H9 (cell line): ENCODE data around the gene PI3. TPM values are rescaled to one million over a fixed set of nuclear protein-coding genes. Genes with fewer than 3 reads are reported as not detected.

ENCODE experiments used
- DNase-seq: peaks from one replicate; pipeline ENCODE4 v3.0.0-alpha.2; 2017
- H2AFZ ChIP-seq: one replicate; pipeline ENCODE4 v1.6.1; 2013; ENCODE audit warnings: mild to moderate bottlenecking, low read length, control low read depth, moderate library complexity
- H2AK5ac ChIP-seq: 2 replicates; pipeline ENCODE4 v1.6.1; 2013; ENCODE audit warnings: low read length, control low read depth, mixed read lengths; ENCODE audit not compliant: insufficient read length
- H2BK120ac ChIP-seq: one replicate; pipeline ENCODE4 v1.6.1; 2013; ENCODE audit warnings: low read depth, mild to moderate bottlenecking, low read length, control low read depth, inconsistent platforms; ENCODE audit not compliant: poor library complexity, severe bottlenecking
- H2BK12ac ChIP-seq: 2 replicates; pipeline ENCODE4 v1.6.1; 2013; ENCODE audit warnings: low read length, control low read depth, mixed read lengths, low read depth; ENCODE audit not compliant: insufficient read length
- H2BK15ac ChIP-seq: 2 replicates; pipeline ENCODE4 v1.6.1; 2013; ENCODE audit warnings: low read depth, low read length, control low read depth
- H2BK20ac ChIP-seq: one replicate; pipeline ENCODE4 v1.6.1; 2013; ENCODE audit warnings: low read depth, mild to moderate bottlenecking, low read length, control low read depth, inconsistent platforms; ENCODE audit not compliant: poor library complexity, severe bottlenecking
- H2BK5ac ChIP-seq: 2 replicates; pipeline ENCODE4 v1.6.1; 2013; ENCODE audit warnings: low read length, control low read depth, mixed read lengths; ENCODE audit not compliant: insufficient read length
- H3K14ac ChIP-seq: 2 replicates; pipeline ENCODE4 v1.6.1; 2013; ENCODE audit warnings: low read length, control low read depth; ENCODE audit not compliant: insufficient read depth
- H3K18ac ChIP-seq: 2 replicates; pipeline ENCODE4 v1.6.1; 2013; ENCODE audit warnings: low read depth, mild to moderate bottlenecking, mixed read lengths, low read length, control low read depth; ENCODE audit not compliant: insufficient read length
- H3K23ac ChIP-seq: 2 replicates; pipeline ENCODE4 v1.6.1; 2013; ENCODE audit warnings: low read length, control low read depth, mixed read lengths, low read depth; ENCODE audit not compliant: insufficient read length
- H3K23me2 ChIP-seq: 2 replicates; pipeline ENCODE4 v1.6.1; 2013; ENCODE audit warnings: low read depth, mild to moderate bottlenecking, mixed read lengths, low read length, control low read depth; ENCODE audit not compliant: insufficient read length, poor library complexity, severe bottlenecking
- H3K27ac ChIP-seq: 2 replicates; pipeline ENCODE4 v1.5.1; 2013; ENCODE audit warnings: low read length, control low read depth, mixed read lengths, low read depth; ENCODE audit not compliant: insufficient read length
- H3K27me3 ChIP-seq: 2 replicates; pipeline ENCODE4 v1.6.1; 2013; ENCODE audit warnings: low read length, control low read depth, inconsistent platforms; ENCODE audit not compliant: insufficient read depth
- H3K4ac ChIP-seq: 2 replicates; pipeline ENCODE4 v1.6.1; 2013; ENCODE audit warnings: low read depth, mild to moderate bottlenecking, control low read depth, inconsistent platforms, low read length, moderate library complexity
- H3K4me1 ChIP-seq: 2 replicates; pipeline ENCODE4 v1.6.1; 2013; ENCODE audit warnings: low read length, control low read depth, inconsistent platforms; ENCODE audit not compliant: insufficient read depth
- H3K4me2 ChIP-seq: 2 replicates; pipeline ENCODE4 v1.6.1; 2013; ENCODE audit warnings: low read length, control low read depth, mixed read lengths; ENCODE audit not compliant: insufficient read length, insufficient read depth
- H3K56ac ChIP-seq: 2 replicates; pipeline ENCODE4 v1.6.1; 2013; ENCODE audit warnings: low read depth, mild to moderate bottlenecking, mixed read lengths, low read length, control low read depth; ENCODE audit not compliant: insufficient read length
- H3K79me1 ChIP-seq: 2 replicates; pipeline ENCODE4 v1.6.1; 2013; ENCODE audit warnings: low read depth, mild to moderate bottlenecking, moderate library complexity, low read length, control low read depth, inconsistent platforms; ENCODE audit not compliant: insufficient read depth, poor library complexity, severe bottlenecking
- H3K79me2 ChIP-seq: 2 replicates; pipeline ENCODE4 v1.6.1; 2013; ENCODE audit warnings: low read length, control low read depth, inconsistent platforms; ENCODE audit not compliant: insufficient read depth
- H3K9ac ChIP-seq: 2 replicates; pipeline ENCODE4 v1.6.1; 2013; ENCODE audit warnings: low read length, control low read depth, mixed read lengths; ENCODE audit not compliant: insufficient read length; ENCODE audit errors: extremely low read depth
- H3K9me3 ChIP-seq: one replicate; pipeline ENCODE4 v1.6.1; 2013; ENCODE audit warnings: low read depth, low read length, inconsistent platforms; ENCODE audit not compliant: control insufficient read depth
- H3T11ph ChIP-seq: one replicate; pipeline ENCODE4 v1.6.1; 2013; ENCODE audit warnings: mild to moderate bottlenecking, low read length, control low read depth, inconsistent platforms
- H4K20me1 ChIP-seq: one replicate; pipeline ENCODE4 v1.6.1; 2013; ENCODE audit not compliant: control insufficient read depth, insufficient read length, insufficient read depth
- H4K5ac ChIP-seq: 2 replicates; pipeline ENCODE4 v1.6.1; 2013; ENCODE audit warnings: low read depth, mild to moderate bottlenecking, mixed read lengths, low read length, control low read depth; ENCODE audit not compliant: insufficient read length
- H4K8ac ChIP-seq: replicated peaks from 2 replicates; pipeline ENCODE4 v1.6.1; 2013; ENCODE audit warnings: low read length, control low read depth, mixed read lengths, low read depth; ENCODE audit not compliant: insufficient read length
- H4K91ac ChIP-seq: 2 replicates; pipeline ENCODE4 v1.6.1; 2013; ENCODE audit warnings: low read depth, mild to moderate bottlenecking, moderate library complexity, mixed read lengths, low read length, control low read depth; ENCODE audit not compliant: insufficient read length
- H3K27ac Mint-ChIP-seq, 3 experiments: 2 replicates in 2 of 3; 3 replicates in 1 of 3; pipeline ENCODE4 v1.8.0; 2020 to 2021; ENCODE audit warnings: mixed read lengths in 3 of 3, mild to moderate bottlenecking in 1 of 3, moderate library complexity in 1 of 3
- H3K27me3 Mint-ChIP-seq: 2 replicates; pipeline ENCODE4 v1.8.0; 2021; ENCODE audit warnings: low read depth, mild to moderate bottlenecking, moderate library complexity, mixed read lengths
- H3K36me3 Mint-ChIP-seq, 3 experiments: 2 replicates in 2 of 3; 3 replicates in 1 of 3; pipeline ENCODE4 v1.8.0; 2020 to 2021; ENCODE audit warnings: low read depth in 3 of 3, mixed read lengths in 3 of 3; ENCODE audit not compliant: insufficient read depth in 1 of 3
- H3K4me1 Mint-ChIP-seq, 2 experiments: 2 replicates each; pipeline ENCODE4 v1.8.0; 2020; ENCODE audit warnings: mixed read lengths in 2 of 2
- H3K4me3 Mint-ChIP-seq, 2 experiments: 2 replicates in 1 of 2; 3 replicates in 1 of 2; pipeline ENCODE4 v1.8.0; 2020 to 2021; ENCODE audit warnings: mild to moderate bottlenecking in 2 of 2, mixed read lengths in 2 of 2, moderate library complexity in 1 of 2
- H3K9me3 Mint-ChIP-seq, 2 experiments: 2 replicates in 1 of 2; 3 replicates in 1 of 2; pipeline ENCODE4 v1.8.0; 2020; ENCODE audit warnings: mild to moderate bottlenecking in 2 of 2, mixed read lengths in 2 of 2, moderate library complexity in 1 of 2
- WGBS: extraction: QIAGEN DNeasy Blood & Tissue Kit; methylation state at CpG from one replicate; pipeline ENCODE4 v1.1.7; 2013; ENCODE audit warnings: missing lambda C conversion rate, low lambda C conversion rate, mixed read lengths; ENCODE audit not compliant: insufficient read length; ENCODE audit errors: extremely low coverage; 5-methylcytosine and 5-hydroxymethylcytosine counted together
- total RNA-seq: library from RNA; stranded (reverse); gene quantifications from 2 replicates; pipeline ENCODE4 v1.2.1, GENCODE V29; 2021
- TF ChIP-seq, protein P1 (sequence below): fragments of 200-600 bp; sonication (generic); conservative IDR thresholded peaks from 3 replicates; pipeline ENCODE4 v1.8.0; 2021; ENCODE audit warnings: antibody characterized with exemption, mild to moderate bottlenecking

The PI3 gene
- total RNA-seq, 1 experiment from 2014 or later: not detected

DNA sequence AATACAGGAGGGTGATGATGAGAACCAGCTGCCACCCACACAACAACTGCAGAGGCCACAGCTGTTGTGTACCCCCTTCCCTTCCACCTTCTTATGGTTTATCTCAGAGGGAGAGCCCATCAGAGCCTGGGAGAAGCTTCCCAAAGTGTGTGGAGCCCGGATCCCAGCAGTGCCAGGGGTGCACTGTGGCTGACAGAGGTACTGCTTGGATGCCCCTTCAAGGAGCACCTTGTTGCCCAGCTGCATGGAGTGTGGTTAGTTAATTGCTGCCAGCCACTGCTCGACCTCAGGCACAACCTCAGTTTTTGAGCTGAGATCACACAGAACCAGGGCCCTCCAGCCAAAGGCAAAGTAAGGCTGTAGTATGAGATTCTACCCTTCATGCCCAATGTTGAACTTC is 13.0 kb downstream of the PI3 start:
- Histone ChIP-seq H4K91ac (no peak overlapping the region), H2BK15ac (no peak overlapping the region), H3K56ac (no peak overlapping the region), H2AFZ (no peak overlapping the region), H3K79me1 (no peaks in the 10 kb centered on the region), H2BK12ac (no peak overlapping the region), H2BK120ac (no peak overlapping the region), H3K23me2 (no peaks in the 10 kb centered on the region), H3K14ac (no peak overlapping the region), H2AK5ac (no peak overlapping the region), H3K9ac (no peak overlapping the region), H3K79me2 (no peaks in the 10 kb centered on the region; the same call in 1 of the 2 replicates), H3K18ac (no peak overlapping the region), H2BK20ac (no peak overlapping the region), H3K4me2 (no peak overlapping the region), H3K27ac (no peak overlapping the region), H3K27me3 (no peaks in the 10 kb centered on the region), H3K9me3 (no peaks in the 10 kb centered on the region), H2BK5ac (no peak overlapping the region), H3K23ac (no peak overlapping the region), H4K20me1 (no peaks in the 10 kb centered on the region), H3K4ac (no peak overlapping the region), H4K8ac (no peak overlapping the region), H3T11ph (no peak overlapping the region), H4K5ac (no peak overlapping the region), H3K4me1 (no peaks in the 10 kb centered on the region)
- no CpG with 5 or more reads among the region's 2 CpGs for WGBS
- H3K4me1 Mint-ChIP-seq: no peaks in the 10 kb centered on the region
- no peaks in the 10 kb centered on the region for H3K36me3 Mint-ChIP-seq
- H3K27ac Mint-ChIP-seq: no peak overlapping the region
- peaks cover 3% of the 10 kb centered on the region for H3K27me3 Mint-ChIP-seq
- H3K9me3 Mint-ChIP-seq: no peaks in the 10 kb centered on the region
- no peak for DNase-seq
- TF ChIP-seq, protein P1, sequence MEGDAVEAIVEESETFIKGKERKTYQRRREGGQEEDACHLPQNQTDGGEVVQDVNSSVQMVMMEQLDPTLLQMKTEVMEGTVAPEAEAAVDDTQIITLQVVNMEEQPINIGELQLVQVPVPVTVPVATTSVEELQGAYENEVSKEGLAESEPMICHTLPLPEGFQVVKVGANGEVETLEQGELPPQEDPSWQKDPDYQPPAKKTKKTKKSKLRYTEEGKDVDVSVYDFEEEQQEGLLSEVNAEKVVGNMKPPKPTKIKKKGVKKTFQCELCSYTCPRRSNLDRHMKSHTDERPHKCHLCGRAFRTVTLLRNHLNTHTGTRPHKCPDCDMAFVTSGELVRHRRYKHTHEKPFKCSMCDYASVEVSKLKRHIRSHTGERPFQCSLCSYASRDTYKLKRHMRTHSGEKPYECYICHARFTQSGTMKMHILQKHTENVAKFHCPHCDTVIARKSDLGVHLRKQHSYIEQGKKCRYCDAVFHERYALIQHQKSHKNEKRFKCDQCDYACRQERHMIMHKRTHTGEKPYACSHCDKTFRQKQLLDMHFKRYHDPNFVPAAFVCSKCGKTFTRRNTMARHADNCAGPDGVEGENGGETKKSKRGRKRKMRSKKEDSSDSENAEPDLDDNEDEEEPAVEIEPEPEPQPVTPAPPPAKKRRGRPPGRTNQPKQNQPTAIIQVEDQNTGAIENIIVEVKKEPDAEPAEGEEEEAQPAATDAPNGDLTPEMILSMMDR: no peak; the same call in 2 of the 3 replicates
- H3K4me3 Mint-ChIP-seq: no peak overlapping the region
